H1 (cell line): Measurements from ENCODE around the gene ARL2BP. TPM values are rescaled to one million over a fixed set of nuclear protein-coding genes. Genes with fewer than 3 reads are reported as not detected.

Experiments used
- ATF2 ChIP-seq: IDR thresholded peaks from 2 replicates; pipeline ENCODE4 v1.6.1; 2012; ENCODE audit warnings: low read length, inconsistent platforms
- ATF3 ChIP-seq: IDR thresholded peaks from 2 replicates; pipeline ENCODE4 v1.6.1; 2011; ENCODE audit warnings: low read depth, mild to moderate bottlenecking, low read length; ENCODE audit not compliant: insufficient read depth
- CHD1 ChIP-seq: IDR thresholded peaks from 2 replicates; pipeline ENCODE4 v1.6.1; 2012; ENCODE audit warnings: low read depth, low read length, improper control_type of control experiment
- POU5F1 ChIP-seq: IDR thresholded peaks from 2 replicates; pipeline ENCODE4 v1.6.1; 2011; ENCODE audit warnings: low read depth, mild to moderate bottlenecking, low read length, moderate library complexity
- polyA plus RNA-seq, 7 experiments: library from polyadenylated mRNA; depleted of rRNA in 3 of 7; stranded (reverse) in 5 of 7; unstranded in 2 of 7; fragments of >200 nt in 5 of 7; fragments of 200-250 nt in 2 of 7; gene quantifications; 1 replicate in 5 of 7; 2 replicates in 1 of 7; 4 replicates in 1 of 7; pipeline versions ENCODE4 v1.2.1 to v1.2.3, GENCODE V29; 2011 to 2013; ENCODE audit warnings: missing spikeins in 2 of 7, mixed read lengths in 2 of 7
- total RNA-seq: library from RNA; stranded (reverse); fragmentation: NEBNext Ultra II Directional; extraction: Animal tissue kit (Norgen Biotek cat#: 25700); gene quantifications from 2 replicates; pipeline ENCODE4 v1.2.1, GENCODE V29; 2021
- TF ChIP-seq, protein P1 (sequence below): fragments of 300-600 bp; sonication (generic); IDR thresholded peaks from 2 replicates; pipeline ENCODE4 v1.7.1; 2012; ENCODE audit warnings: low read length, moderate library complexity, mild to moderate bottlenecking, inconsistent platforms; ENCODE audit not compliant: insufficient replicate concordance
- TF ChIP-seq, protein P2 (sequence below): IDR thresholded peaks from 2 replicates; pipeline ENCODE4 v1.6.1; 2011; ENCODE audit warnings: low read length, improper control_type of control experiment

ARL2BP gene
- total and polyA plus RNA-seq, 2 of the 8 experiments (the other 6 are each of a cell fraction or from before 2014, with no cell fraction given) = 13.6 to 18.3 TPM

DNA sequence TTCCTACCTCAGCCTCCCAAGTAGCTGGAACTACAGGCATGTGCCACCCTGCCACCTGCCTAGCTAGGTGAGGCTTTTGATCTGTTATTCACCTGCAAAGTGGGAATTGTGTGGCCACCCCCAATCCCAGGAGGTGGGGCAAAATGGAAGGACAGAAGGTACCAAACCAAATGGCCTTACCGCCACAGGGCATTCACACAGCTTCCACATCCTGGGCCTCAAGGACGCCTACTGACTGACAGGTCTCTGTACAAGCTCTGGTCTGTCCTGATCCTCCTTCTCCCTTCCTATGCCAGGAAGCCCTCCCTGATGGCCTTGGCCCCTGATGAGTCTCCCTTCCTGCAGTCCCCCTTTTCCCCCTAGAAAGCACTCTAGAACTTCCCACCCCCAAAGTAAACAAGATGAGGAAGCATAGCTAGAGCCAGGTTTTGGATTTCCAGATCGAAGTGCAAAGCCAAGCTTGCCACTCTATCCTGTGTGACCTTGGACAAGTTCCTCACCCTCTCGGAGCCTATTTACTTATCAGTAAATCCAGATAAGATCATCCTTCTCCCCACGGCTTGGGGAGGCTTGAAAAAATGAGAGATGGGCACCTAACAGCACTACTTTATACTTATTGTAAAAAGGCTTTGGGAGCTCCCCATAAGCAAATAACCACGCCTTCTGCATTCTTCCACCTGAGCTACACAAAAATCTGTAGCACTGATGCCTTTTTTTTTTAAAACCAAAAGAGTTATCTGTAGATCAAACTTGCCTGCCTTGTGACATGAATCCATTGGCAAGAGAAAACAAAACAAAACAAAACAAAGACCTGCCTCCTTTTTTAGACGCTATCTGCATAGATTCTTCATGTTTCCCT, 35.0 kb downstream of the ARL2BP start (continued):
- TF ChIP-seq, protein P1, sequence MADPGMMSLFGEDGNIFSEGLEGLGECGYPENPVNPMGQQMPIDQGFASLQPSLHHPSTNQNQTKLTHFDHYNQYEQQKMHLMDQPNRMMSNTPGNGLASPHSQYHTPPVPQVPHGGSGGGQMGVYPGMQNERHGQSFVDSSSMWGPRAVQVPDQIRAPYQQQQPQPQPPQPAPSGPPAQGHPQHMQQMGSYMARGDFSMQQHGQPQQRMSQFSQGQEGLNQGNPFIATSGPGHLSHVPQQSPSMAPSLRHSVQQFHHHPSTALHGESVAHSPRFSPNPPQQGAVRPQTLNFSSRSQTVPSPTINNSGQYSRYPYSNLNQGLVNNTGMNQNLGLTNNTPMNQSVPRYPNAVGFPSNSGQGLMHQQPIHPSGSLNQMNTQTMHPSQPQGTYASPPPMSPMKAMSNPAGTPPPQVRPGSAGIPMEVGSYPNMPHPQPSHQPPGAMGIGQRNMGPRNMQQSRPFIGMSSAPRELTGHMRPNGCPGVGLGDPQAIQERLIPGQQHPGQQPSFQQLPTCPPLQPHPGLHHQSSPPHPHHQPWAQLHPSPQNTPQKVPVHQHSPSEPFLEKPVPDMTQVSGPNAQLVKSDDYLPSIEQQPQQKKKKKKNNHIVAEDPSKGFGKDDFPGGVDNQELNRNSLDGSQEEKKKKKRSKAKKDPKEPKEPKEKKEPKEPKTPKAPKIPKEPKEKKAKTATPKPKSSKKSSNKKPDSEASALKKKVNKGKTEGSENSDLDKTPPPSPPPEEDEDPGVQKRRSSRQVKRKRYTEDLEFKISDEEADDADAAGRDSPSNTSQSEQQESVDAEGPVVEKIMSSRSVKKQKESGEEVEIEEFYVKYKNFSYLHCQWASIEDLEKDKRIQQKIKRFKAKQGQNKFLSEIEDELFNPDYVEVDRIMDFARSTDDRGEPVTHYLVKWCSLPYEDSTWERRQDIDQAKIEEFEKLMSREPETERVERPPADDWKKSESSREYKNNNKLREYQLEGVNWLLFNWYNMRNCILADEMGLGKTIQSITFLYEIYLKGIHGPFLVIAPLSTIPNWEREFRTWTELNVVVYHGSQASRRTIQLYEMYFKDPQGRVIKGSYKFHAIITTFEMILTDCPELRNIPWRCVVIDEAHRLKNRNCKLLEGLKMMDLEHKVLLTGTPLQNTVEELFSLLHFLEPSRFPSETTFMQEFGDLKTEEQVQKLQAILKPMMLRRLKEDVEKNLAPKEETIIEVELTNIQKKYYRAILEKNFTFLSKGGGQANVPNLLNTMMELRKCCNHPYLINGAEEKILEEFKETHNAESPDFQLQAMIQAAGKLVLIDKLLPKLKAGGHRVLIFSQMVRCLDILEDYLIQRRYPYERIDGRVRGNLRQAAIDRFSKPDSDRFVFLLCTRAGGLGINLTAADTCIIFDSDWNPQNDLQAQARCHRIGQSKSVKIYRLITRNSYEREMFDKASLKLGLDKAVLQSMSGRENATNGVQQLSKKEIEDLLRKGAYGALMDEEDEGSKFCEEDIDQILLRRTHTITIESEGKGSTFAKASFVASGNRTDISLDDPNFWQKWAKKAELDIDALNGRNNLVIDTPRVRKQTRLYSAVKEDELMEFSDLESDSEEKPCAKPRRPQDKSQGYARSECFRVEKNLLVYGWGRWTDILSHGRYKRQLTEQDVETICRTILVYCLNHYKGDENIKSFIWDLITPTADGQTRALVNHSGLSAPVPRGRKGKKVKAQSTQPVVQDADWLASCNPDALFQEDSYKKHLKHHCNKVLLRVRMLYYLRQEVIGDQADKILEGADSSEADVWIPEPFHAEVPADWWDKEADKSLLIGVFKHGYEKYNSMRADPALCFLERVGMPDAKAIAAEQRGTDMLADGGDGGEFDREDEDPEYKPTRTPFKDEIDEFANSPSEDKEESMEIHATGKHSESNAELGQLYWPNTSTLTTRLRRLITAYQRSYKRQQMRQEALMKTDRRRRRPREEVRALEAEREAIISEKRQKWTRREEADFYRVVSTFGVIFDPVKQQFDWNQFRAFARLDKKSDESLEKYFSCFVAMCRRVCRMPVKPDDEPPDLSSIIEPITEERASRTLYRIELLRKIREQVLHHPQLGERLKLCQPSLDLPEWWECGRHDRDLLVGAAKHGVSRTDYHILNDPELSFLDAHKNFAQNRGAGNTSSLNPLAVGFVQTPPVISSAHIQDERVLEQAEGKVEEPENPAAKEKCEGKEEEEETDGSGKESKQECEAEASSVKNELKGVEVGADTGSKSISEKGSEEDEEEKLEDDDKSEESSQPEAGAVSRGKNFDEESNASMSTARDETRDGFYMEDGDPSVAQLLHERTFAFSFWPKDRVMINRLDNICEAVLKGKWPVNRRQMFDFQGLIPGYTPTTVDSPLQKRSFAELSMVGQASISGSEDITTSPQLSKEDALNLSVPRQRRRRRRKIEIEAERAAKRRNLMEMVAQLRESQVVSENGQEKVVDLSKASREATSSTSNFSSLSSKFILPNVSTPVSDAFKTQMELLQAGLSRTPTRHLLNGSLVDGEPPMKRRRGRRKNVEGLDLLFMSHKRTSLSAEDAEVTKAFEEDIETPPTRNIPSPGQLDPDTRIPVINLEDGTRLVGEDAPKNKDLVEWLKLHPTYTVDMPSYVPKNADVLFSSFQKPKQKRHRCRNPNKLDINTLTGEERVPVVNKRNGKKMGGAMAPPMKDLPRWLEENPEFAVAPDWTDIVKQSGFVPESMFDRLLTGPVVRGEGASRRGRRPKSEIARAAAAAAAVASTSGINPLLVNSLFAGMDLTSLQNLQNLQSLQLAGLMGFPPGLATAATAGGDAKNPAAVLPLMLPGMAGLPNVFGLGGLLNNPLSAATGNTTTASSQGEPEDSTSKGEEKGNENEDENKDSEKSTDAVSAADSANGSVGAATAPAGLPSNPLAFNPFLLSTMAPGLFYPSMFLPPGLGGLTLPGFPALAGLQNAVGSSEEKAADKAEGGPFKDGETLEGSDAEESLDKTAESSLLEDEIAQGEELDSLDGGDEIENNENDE = no peak
- TF ChIP-seq ATF3 (no peak), POU5F1 (no peak), ATF2 (no peak), CHD1 (no peak)
- TF ChIP-seq, protein P2, sequence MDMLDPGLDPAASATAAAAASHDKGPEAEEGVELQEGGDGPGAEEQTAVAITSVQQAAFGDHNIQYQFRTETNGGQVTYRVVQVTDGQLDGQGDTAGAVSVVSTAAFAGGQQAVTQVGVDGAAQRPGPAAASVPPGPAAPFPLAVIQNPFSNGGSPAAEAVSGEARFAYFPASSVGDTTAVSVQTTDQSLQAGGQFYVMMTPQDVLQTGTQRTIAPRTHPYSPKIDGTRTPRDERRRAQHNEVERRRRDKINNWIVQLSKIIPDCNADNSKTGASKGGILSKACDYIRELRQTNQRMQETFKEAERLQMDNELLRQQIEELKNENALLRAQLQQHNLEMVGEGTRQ = no peak
